Heart left ventricle (tissue), 16 donors: ENCODE data around the gene NARF. TPM values are rescaled to one million over a fixed set of nuclear protein-coding genes. Genes with fewer than 3 reads are reported as not detected.

Experiments
- ATAC-seq, 4 donors: fragments of 200-7000 bp; cut with Tn5 transposase; one replicate each; pipeline ENCODE4 v1.9.1; 2020 to 2022; ENCODE audit warnings: moderate library complexity in 4 of 4, mild to moderate bottlenecking in 3 of 4, moderate number of reproducible peaks in 1 of 4
- DNase-seq, 5 donors: peaks; one replicate each; pipeline ENCODE4 v3.0.0-alpha.2; 2020
- H3K27ac ChIP-seq, 12 donors: fragments of 200-600 bp; sonication (generic) in 4 of 12; one replicate each; pipeline versions ENCODE4 v1.5.0 to v1.8.0; 2016 to 2022; ENCODE audit warnings: mild to moderate bottlenecking in 2 of 12
- H3K27me3 ChIP-seq, 9 donors: fragments of 200-600 bp; sonication (generic) in 2 of 9; one replicate each; pipeline versions ENCODE4 v1.5.1 to v1.8.0; 2016 to 2022; ENCODE audit warnings: mild to moderate bottlenecking in 3 of 9
- H3K36me3 ChIP-seq, 9 donors: fragments of 200-600 bp; sonication (generic) in 2 of 9; one replicate each; pipeline versions ENCODE4 v1.5.0 to v1.8.0; 2018 to 2022; ENCODE audit warnings: mild to moderate bottlenecking in 2 of 9
- H3K4me1 ChIP-seq, 12 donors: fragments of 200-600 bp; sonication (generic) in 4 of 12; one replicate each; pipeline versions ENCODE4 v1.5.0 to v1.8.0; 2016 to 2022; ENCODE audit warnings: mild to moderate bottlenecking in 3 of 12
- H3K4me3 ChIP-seq, 12 donors: fragments of 200-600 bp; sonication (generic) in 4 of 12; one replicate each; pipeline versions ENCODE4 v1.5.0 to v1.8.0; 2017 to 2022; ENCODE audit warnings: mild to moderate bottlenecking in 9 of 12, moderate library complexity in 4 of 12
- H3K9me3 ChIP-seq, 12 donors: fragments of 200-600 bp; sonication (generic) in 4 of 12; one replicate each; pipeline versions ENCODE4 v1.5.0 to v1.8.0; 2016 to 2022; ENCODE audit warnings: mild to moderate bottlenecking in 1 of 12
- CTCF ChIP-seq, 12 donors: fragments of 200-600 bp; sonication (generic) in 4 of 12; IDR thresholded peaks; one replicate each; pipeline versions ENCODE4 v1.5.0 to v1.8.0; 2018 to 2022; ENCODE audit warnings: antibody characterized with exemption in 12 of 12, mild to moderate bottlenecking in 5 of 12
- POLR2A ChIP-seq, 2 donors: fragments of 450-650 bp; IDR thresholded peaks; one replicate each; pipeline ENCODE4 v1.6.1; 2017; ENCODE audit warnings: antibody characterized with exemption in 2 of 2, mild to moderate bottlenecking in 2 of 2, moderate library complexity in 2 of 2
- WGBS, 4 donors: extraction: QIAGEN DNeasy Blood & Tissue Kit in 2 of 4; methylation state at CpG; one replicate each; pipeline versions ENCODE4 v1.1.5 to v1.1.7; 2013 to 2018; 5-methylcytosine and 5-hydroxymethylcytosine counted together
- intact Hi-C, 10 donors: fragments of 100-400 bp; cut with DNase I; formaldehyde crosslinking; loops; one replicate each; pipeline versions ENCODE4 v1.11.1 to v1.14.2; 2022
- polyA plus RNA-seq, 2 donors: library from polyadenylated mRNA; stranded (reverse); fragments of 200-250 nt; gene quantifications; one replicate each; pipeline ENCODE4 v1.2.3, GENCODE V29; 2013
- total RNA-seq, 9 donors: library from RNA; depleted of rRNA in 2 of 9; stranded (reverse); fragments of >200 nt in 2 of 9; fragmentation: NEBNext Ultra II Directional in 3 of 9; extraction: Animal tissue kit (Norgen Biotek cat#: 25700) in 3 of 9; gene quantifications; one replicate each; pipeline versions ENCODE4 v1.1.0 to v1.2.4, GENCODE V29; 2016 to 2023
- donor health status: ischemic (EF 13 %, LVEDD 7.1; RV severe dilation, severe dysfunction).
- donor health status: healthy with polysubstance abuse.
- donor health status: DM: no; HTN: yes; CAD: no.
- donor health status: DM: no; HTN: no; CAD: no.
- donor health status: ischemic (EF 25% LVEDD 6.9; RV normal size, moderate dysfunction).
- donor health status: ischemic (EF 25% LVEDD 5.7; RV mildly dilated, moderate dysfunction).
- donor health status: healthy.
- donor health status: DM: yes; HTN: yes; CAD: no.
- donor health status: ischemic (EF 35%, LVEDD 5.7; RV mildly dilated, moderate dysfunction).
- donor health status: nonischemic (EF 11% LVEDD 7.7; RV severe dilation, severe dysfunction).
- donor health status: DM: yes; HTN: yes; CAD: no.
- donor health status: PGD.
- donor health status: ischemic (EF 29% LVEDD 5.4; RV normal size, mild dysfunction).
- donor health status: nonischemic (EF 23%, LVEDD 6.1; RV moderate dilation, normal function).

The NARF gene
- total and polyA plus RNA-seq, 11 donors = 48.6 to 111 (median 63.0) TPM

- no peaks in the 10 kb centered on the region for H3K9me3 ChIP-seq
- H3K4me3 ChIP-seq = no peak overlapping the region
- TF ChIP-seq CTCF (IDR thresholded peaks at IDR 0.05) (no peak), POLR2A (IDR thresholded peaks at IDR 0.05) (no peak)
- H3K36me3 ChIP-seq = no peaks in the 10 kb centered on the region
- DNase-seq (no peak), ATAC-seq (no peak)
- peak overlapping the region in 2 of 12 donors; percentile 33 to 49 for H3K27ac ChIP-seq
- 34 to 44% (median 41%) methylated on average over 3 to 4 of the region's 4 CpGs for WGBS, 4 donors
- no peaks in the 10 kb centered on the region for H3K27me3 ChIP-seq
- intact Hi-C loops = no loop called here
- peaks cover 7 to 89% (median 59%) of the 10 kb centered on the region in 12 donors for H3K4me1 ChIP-seq
Measured at GRCh38 chr17:82524540-82524939, 66.0 kb downstream of the NARF start.

GRCh38 chr17:82525712-82526111 is 67.2 kb downstream of the NARF start:
- TF ChIP-seq POLR2A (IDR thresholded peaks at IDR 0.05) (no peak), CTCF (IDR thresholded peaks at IDR 0.05) (no peak)
- intact Hi-C loops = no loop called here
- H3K9me3 ChIP-seq = no peaks in the 10 kb centered on the region
- DNase-seq (no peak), ATAC-seq (no peak)
- peaks cover 7 to 97% (median 65%) of the 10 kb centered on the region in 12 donors for H3K4me1 ChIP-seq
- H3K4me3 ChIP-seq = no peak overlapping the region
- 45 to 70% (median 49%) methylated on average over 4 of the region's 4 CpGs for WGBS, 4 donors
- no peaks in the 10 kb centered on the region for H3K27me3 ChIP-seq
- H3K36me3 ChIP-seq = no peaks in the 10 kb centered on the region
- H3K27ac ChIP-seq = peak overlapping the region in 2 of 12 donors; percentile 33 to 82

GRCh38 chr17:82527898-82528297 is 69.4 kb downstream of the NARF start:
- H3K36me3 ChIP-seq = no peaks in the 10 kb centered on the region
- intact Hi-C loops = no loop called here
- no peak overlapping the region for H3K4me3 ChIP-seq
- 77 to 82% (median 77%) methylated on average over 8 of the region's 8 CpGs for WGBS, 4 donors
- TF ChIP-seq CTCF (IDR thresholded peaks at IDR 0.05) = no peak
- no peak for TF ChIP-seq POLR2A (IDR thresholded peaks at IDR 0.05)
- DNase-seq = peak in 1 of 5 donors; percentile 4
- H3K27ac ChIP-seq = peak overlapping the region in 11 of 12 donors; percentile 3 to 82 (median 68)
- H3K4me1 ChIP-seq = peaks cover 5 to 93% (median 63%) of the 10 kb centered on the region in 12 donors
- no peaks in the 10 kb centered on the region for H3K27me3 ChIP-seq
- no peaks in the 10 kb centered on the region for H3K9me3 ChIP-seq
- ATAC-seq = peak in 2 of 4 donors; percentile 41 to 44

- DNase-seq (peak in 4 of 5 donors; percentile 58 to 86 (median 74)), ATAC-seq (peak; percentile 88 to 94 (median 92))
- no peaks in the 10 kb centered on the region for H3K9me3 ChIP-seq
- 37 to 41% (median 38%) methylated on average over 17 of the region's 17 CpGs for WGBS, 4 donors
- peak in 11 of 12 donors; percentile 21 to 59 (median 35) for TF ChIP-seq CTCF (IDR thresholded peaks at IDR 0.05)
- TF ChIP-seq POLR2A (IDR thresholded peaks at IDR 0.05) = peak in 1 of 2 donors; percentile 17
- peak overlapping the region; percentile 47 to 82 (median 69) for H3K27ac ChIP-seq
- no peak overlapping the region for H3K4me3 ChIP-seq
- no peaks in the 10 kb centered on the region for H3K36me3 ChIP-seq
- H3K4me1 ChIP-seq = peaks cover 5 to 88% (median 64%) of the 10 kb centered on the region in 12 donors
- no peaks in the 10 kb centered on the region for H3K27me3 ChIP-seq
- intact Hi-C loops = no loop called here
Measured at GRCh38 chr17:82528484-82529265, 70.1 kb downstream of the NARF start.
